GM12891 (cell line): ENCODE data around the gene ADGRL3.

Experiments used
- POLR2A ChIP-seq: IDR thresholded peaks from 2 replicates; pipeline ENCODE4 v1.6.1; 2011; ENCODE audit warnings: low read depth, low read length, control low read depth
- POLR2AphosphoS5 ChIP-seq: IDR thresholded peaks from 2 replicates; pipeline ENCODE4 v1.6.1; 2011; ENCODE audit warnings: low read depth, low read length, control low read depth

GRCh38 chr4:61614231-61614630 lies 414.1 kb downstream of the ADGRL3 start:
- TF ChIP-seq POLR2AphosphoS5: no peak
- no peak for TF ChIP-seq POLR2A
